ENCODE measurements around the gene LPA.

- no peak for TF ChIP-seq POLR2AphosphoS5 (IDR thresholded peaks at IDR 0.05; ENCODE audit: low read depth, low read length)
- no peak for TF ChIP-seq POLR2A (IDR thresholded peaks at IDR 0.05; ENCODE audit: low read depth, low read length)
Measured at GRCh38 chr6:160679402-160679769, 15.3 kb upstream of the LPA start.

Data from GM12892 (cell line).